ENCODE measurements around the gene CPD. TPM values are rescaled to one million over a fixed set of nuclear protein-coding genes. Genes with fewer than 3 reads are reported as not detected.
A peak's percentile ranks its signal among the peaks of the same experiment; 100 is the strongest.

The CPD gene
- total RNA-seq, 1 experiment from 2014 or later, result 47.9 TPM

DNA sequence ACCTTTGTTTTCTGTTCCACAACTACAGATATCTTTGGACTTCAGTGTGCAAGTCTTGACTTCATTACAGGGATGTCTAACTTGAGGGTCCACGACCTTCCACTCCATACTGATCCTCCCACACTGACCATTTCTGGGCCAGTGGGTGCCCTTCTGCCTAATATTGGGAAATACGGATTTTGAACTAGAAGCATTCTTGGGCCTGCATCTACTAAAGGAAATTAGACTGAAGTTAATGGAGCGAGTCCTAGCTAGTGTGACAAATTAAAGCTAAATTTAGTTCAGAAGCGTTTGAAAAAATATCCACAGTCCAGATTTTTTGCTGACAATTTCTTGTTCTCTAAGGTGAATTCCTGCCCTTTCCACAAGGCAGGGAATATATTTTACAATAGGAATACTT, 34.9 kb upstream of the CPD start:
- no peak for TF ChIP-seq CTCF (IDR thresholded peaks at IDR 0.05; ENCODE audit: unreplicated experiment)
- H3K4me1 Mint-ChIP-seq (ENCODE audit: insufficient read depth, unreplicated experiment), result peaks cover 20% of the 10 kb centered on the region
- no TSS peak for BruUV-seq (replicated peaks)
- H3K4me3 Mint-ChIP-seq (ENCODE audit: unreplicated experiment), result no peak overlapping the region
- no peak for DNase-seq (ENCODE audit: unreplicated experiment)
- no peaks in the 10 kb centered on the region for H3K9me3 Mint-ChIP-seq (ENCODE audit: unreplicated experiment)
- CTCF ChIA-PET, result no interaction called here
- no peaks in the 10 kb centered on the region for H3K36me3 Mint-ChIP-seq (ENCODE audit: insufficient read depth, unreplicated experiment)
- H3K27me3 Mint-ChIP-seq (ENCODE audit: insufficient read depth, unreplicated experiment), result no peaks in the 10 kb centered on the region
- no peak overlapping the region for H3K27ac Mint-ChIP-seq (ENCODE audit: low read depth, unreplicated experiment)
- intact Hi-C loops (cut with micrococcal nuclease), result loop anchor here (5.0 kb wide), 1 partner anchor 479 kb away; the partner anchor contains the start of gene CRLF3
- POLR2A ChIA-PET, result interaction anchor here (1.2 to 1.8 kb wide), 4 partner anchors 19 to 37 kb away, joined by 3 to 11 read pairs (median 4); no protein-coding TSS in a partner anchor

GRCh38 chr17:30344283-30345088, 34.2 kb upstream of the CPD start:
- ChIA-PET POLR2A (interaction anchor here (0.5 to 2.8 kb wide), 15 partner anchors 12 to 1792 kb away, joined by 3 to 22 read pairs (median 3); partner anchors contain the start of genes BLMH and CPD), CTCF (interaction anchor here (0.9 to 1.0 kb wide), 2 partner anchors 8 to 52 kb away, joined by 3 read pairs; no protein-coding TSS in a partner anchor)
- H3K9me3 Mint-ChIP-seq (ENCODE audit: unreplicated experiment), result no peaks in the 10 kb centered on the region
- intact Hi-C loops (cut with micrococcal nuclease), result loop anchor here (5.0 kb wide), 1 partner anchor 478 kb away; the partner anchor contains the start of gene CRLF3
- BruUV-seq (replicated peaks), result no TSS peak
- peak overlapping the region; percentile 52 for H3K27ac Mint-ChIP-seq (ENCODE audit: low read depth, unreplicated experiment)
- H3K27me3 Mint-ChIP-seq (ENCODE audit: insufficient read depth, unreplicated experiment), result no peaks in the 10 kb centered on the region
- peaks cover 20% of the 10 kb centered on the region for H3K4me1 Mint-ChIP-seq (ENCODE audit: insufficient read depth, unreplicated experiment)
- peak; percentile 89 for DNase-seq (ENCODE audit: unreplicated experiment)
- TF ChIP-seq CTCF (IDR thresholded peaks at IDR 0.05; ENCODE audit: unreplicated experiment), result no peak
- H3K36me3 Mint-ChIP-seq (ENCODE audit: insufficient read depth, unreplicated experiment), result no peaks in the 10 kb centered on the region
- H3K4me3 Mint-ChIP-seq (ENCODE audit: unreplicated experiment), result peak overlapping the region; percentile 17

GRCh38 chr17:30345089-30345433, 33.7 kb upstream of the CPD start:
- no peak for TF ChIP-seq CTCF (IDR thresholded peaks at IDR 0.05; ENCODE audit: unreplicated experiment)
- Mint-ChIP-seq H3K4me1 (ENCODE audit: insufficient read depth, unreplicated experiment) (peaks cover 16% of the 10 kb centered on the region), H3K27ac (ENCODE audit: low read depth, unreplicated experiment) (peak overlapping the region; percentile 52), H3K4me3 (ENCODE audit: unreplicated experiment) (no peak overlapping the region), H3K9me3 (ENCODE audit: unreplicated experiment) (no peaks in the 10 kb centered on the region), H3K36me3 (ENCODE audit: insufficient read depth, unreplicated experiment) (no peaks in the 10 kb centered on the region), H3K27me3 (ENCODE audit: insufficient read depth, unreplicated experiment) (no peaks in the 10 kb centered on the region)
- no TSS peak for BruUV-seq (replicated peaks)
- intact Hi-C loops (cut with micrococcal nuclease), result no loop called here
- no peak for DNase-seq (ENCODE audit: unreplicated experiment)
- POLR2A ChIA-PET, result interaction anchor here (0.5 to 2.8 kb wide), 15 partner anchors 10 to 1792 kb away, joined by 3 to 22 read pairs (median 4); partner anchors contain the start of genes BLMH and CPD
- CTCF ChIA-PET, result interaction anchor here (0.9 to 1.0 kb wide), 2 partner anchors 9 to 51 kb away, joined by 3 read pairs; no protein-coding TSS in a partner anchor

GRCh38 chr17:30345527-30346075, 33.1 kb upstream of the CPD start:
- H3K4me1 Mint-ChIP-seq (ENCODE audit: insufficient read depth, unreplicated experiment), result peaks cover 12% of the 10 kb centered on the region
- TF ChIP-seq CTCF (IDR thresholded peaks at IDR 0.05; ENCODE audit: unreplicated experiment), result no peak
- BruUV-seq (replicated peaks), result no TSS peak
- H3K9me3 Mint-ChIP-seq (ENCODE audit: unreplicated experiment), result no peaks in the 10 kb centered on the region
- POLR2A ChIA-PET, result interaction anchor here (0.6 to 2.8 kb wide), 8 partner anchors 9 to 1793 kb away, joined by 3 to 22 read pairs (median 4); partner anchors contain the start of gene CPD
- intact Hi-C loops (cut with micrococcal nuclease), result no loop called here
- no peak for DNase-seq (ENCODE audit: unreplicated experiment)
- no peaks in the 10 kb centered on the region for H3K27me3 Mint-ChIP-seq (ENCODE audit: insufficient read depth, unreplicated experiment)
- H3K27ac Mint-ChIP-seq (ENCODE audit: low read depth, unreplicated experiment), result no peak overlapping the region
- no peaks in the 10 kb centered on the region for H3K36me3 Mint-ChIP-seq (ENCODE audit: insufficient read depth, unreplicated experiment)
- CTCF ChIA-PET, result interaction anchor here (0.9 kb wide), 1 partner anchor 9 kb away, joined by 3 read pairs; no protein-coding TSS in a partner anchor
- no peak overlapping the region for H3K4me3 Mint-ChIP-seq (ENCODE audit: unreplicated experiment)
